Mesenteric fat pad (tissue), 1 donor: Measurements from ENCODE around the gene MCTP1. TPM values are rescaled to one million over a fixed set of nuclear protein-coding genes. Genes with fewer than 3 reads are reported as not detected.

Source experiments
- DNase-seq: peaks from one replicate; pipeline ENCODE4 v3.0.0-alpha.2; 2020; ENCODE audit warnings: low spot score
- long read RNA-seq: library from polyadenylated mRNA; unstranded; transcript quantifications from one replicate; pipeline ENCODE4 v2.0.0, GENCODE V29; 2020
- total RNA-seq: library from RNA; stranded (reverse); fragmentation: NEBNext Ultra II Directional; extraction: Animal tissue kit (Norgen Biotek cat#: 25700); gene quantifications from one replicate; pipeline ENCODE4 v1.2.1, GENCODE V29; 2021
- donor health status: DM: yes; HTN: yes; CAD: no.

Gene MCTP1
- 37.5 TPM for total RNA-seq
- long read RNA-seq, partial matches to known transcripts: 5 of 20 reads
- long read RNA-seq, other reads (novel, unspliced or antisense): 15 of 20 reads

GRCh38 chr5:95284572-95285408 lies at the start of gene MCTP1:
Gene MCTP1, minus strand, starts transcription at chr5:95285094.
- DNase-seq: no peak

- no peak for DNase-seq
These were observed 47.3 kb upstream of the MCTP1 start for GRCh38 chr5:95332158-95332557.

- DNase-seq: no peak
These were observed 46.5 kb upstream of the MCTP1 start for GRCh38 chr5:95331358-95331757.

DNA sequence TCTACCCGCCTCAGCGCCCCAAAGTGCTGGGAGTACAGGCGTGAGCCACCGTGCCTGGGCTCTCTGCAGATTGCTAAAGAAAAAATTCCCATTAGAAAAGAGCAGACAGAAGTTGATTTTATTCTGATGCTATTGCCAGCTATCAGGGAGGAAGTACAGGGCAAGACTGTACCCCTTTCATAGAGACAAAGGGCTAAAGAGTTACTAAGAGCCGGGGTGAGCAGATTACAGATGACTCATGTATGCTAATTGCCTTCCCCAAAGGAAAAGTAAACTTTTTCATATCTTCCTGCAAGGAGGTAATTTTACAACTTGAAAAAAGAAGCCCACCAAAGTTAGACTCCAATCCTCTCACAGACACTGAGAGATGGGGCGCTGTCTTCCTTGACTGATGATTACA lies 42.3 kb upstream of the MCTP1 start:
- no peak for DNase-seq

- no peak for DNase-seq
These were observed 32.8 kb upstream of the MCTP1 start for GRCh38 chr5:95317687-95318086.

- no peak for DNase-seq
These were observed 32.2 kb upstream of the MCTP1 start for GRCh38 chr5:95317085-95317484.

- DNase-seq: no peak
These were observed 19.8 kb upstream of the MCTP1 start for GRCh38 chr5:95304711-95305110.

DNA sequence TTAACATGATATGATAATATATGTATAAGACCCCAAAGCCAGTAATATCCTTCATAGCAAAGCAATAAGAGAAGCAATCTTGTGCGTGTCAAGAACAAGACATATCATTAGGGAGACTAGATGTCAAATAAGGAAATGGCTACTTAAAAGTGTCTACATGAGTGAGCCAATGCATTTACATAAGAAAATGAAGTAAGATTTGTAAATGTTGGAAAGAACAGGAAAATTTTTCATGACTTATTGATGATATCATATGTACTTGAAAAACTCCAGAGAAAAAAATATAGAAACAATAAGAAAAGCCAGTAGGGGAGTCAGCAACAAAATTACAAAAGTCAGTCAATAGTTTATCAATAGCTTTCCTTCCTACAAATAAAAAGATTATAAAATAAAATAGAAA lies 13.8 kb upstream of the MCTP1 start:
- DNase-seq: no peak

DNA sequence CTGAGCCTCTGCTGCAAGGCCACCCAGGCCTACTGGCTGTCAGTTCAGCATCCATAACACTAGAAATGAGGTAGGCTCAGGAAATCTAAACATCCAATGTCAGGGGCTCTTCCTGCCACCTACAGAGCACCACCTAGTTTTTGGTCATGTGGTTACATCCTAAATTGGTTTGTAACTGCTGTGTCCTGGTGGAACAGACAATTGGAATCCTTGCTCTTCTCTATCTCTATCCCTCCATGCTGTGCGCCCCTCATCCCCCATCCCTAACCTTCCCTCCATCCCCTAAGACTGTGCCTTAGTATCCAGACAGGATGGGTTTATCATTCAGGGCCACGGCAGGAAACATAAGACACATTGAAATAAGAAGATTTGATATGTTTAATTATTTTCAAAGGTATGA lies 11.4 kb upstream of the MCTP1 start:
- DNase-seq: no peak

DNA sequence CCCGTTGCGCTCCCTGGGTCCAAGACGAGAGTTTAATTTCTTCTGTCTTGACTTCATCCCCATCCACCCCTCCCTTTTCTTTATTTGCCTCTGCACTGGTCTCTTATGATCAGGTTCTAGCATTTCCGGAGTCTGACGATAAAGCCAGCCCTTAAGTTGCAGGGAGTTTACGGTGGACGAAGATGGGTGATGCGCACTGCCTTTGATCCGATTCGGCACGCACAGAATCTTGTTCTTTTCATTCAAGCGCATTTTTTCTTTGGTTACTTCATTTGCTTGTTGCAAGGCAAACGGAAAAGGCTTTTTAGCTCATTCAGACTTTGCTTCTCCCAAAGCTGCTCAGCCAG lies 488 bp upstream of the MCTP1 start:
- no peak for DNase-seq

DNA sequence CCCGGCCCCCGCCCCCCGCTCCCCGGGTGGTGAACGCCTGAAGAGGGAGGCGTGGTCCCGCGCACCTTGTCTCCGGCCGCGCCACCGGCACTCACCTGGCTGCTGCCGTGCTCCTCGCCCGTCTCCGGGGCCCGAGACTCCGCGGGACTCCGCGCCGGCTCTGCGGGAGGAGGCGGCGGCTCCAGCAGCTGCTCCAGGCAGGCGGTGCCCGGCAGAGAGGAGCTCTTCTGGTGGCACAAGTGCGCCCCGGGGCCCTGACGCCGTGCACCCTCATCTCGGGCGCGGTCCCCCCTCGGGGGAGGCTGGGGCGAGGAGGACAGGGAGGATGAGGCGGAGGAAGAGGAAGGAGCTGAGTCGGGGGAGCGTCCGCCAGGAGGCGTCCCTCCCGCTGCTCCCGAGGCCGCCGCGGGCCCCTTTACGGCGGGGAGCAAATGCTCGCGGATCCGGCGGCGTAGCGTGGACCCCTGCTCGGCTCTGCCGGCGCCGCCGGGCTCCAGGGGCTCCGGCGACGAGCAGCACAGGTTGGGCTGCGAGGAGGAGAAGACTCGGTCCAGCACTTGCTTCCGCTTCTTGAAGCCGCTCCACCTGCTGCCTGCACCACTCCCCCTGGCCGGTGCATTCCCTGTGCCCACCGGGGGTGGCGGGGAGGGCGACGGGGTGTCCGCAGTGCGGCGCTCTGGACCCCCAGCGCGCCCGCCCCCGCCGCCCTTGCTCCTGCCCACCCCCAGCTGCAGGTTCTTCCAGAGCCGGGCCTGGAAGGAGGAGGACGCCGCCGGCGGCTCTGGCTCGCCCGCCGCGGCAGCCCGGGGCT lies 928 bp downstream of the MCTP1 start:
- DNase-seq: no peak

GRCh38 chr5:95283022-95283615 lies 1.8 kb downstream of the MCTP1 start:
- DNase-seq: no peak

GRCh38 chr5:95281226-95281625 lies 3.7 kb downstream of the MCTP1 start:
- DNase-seq: no peak

- DNase-seq: no peak
These were observed 4.3 kb downstream of the MCTP1 start for GRCh38 chr5:95280401-95281095.

DNA sequence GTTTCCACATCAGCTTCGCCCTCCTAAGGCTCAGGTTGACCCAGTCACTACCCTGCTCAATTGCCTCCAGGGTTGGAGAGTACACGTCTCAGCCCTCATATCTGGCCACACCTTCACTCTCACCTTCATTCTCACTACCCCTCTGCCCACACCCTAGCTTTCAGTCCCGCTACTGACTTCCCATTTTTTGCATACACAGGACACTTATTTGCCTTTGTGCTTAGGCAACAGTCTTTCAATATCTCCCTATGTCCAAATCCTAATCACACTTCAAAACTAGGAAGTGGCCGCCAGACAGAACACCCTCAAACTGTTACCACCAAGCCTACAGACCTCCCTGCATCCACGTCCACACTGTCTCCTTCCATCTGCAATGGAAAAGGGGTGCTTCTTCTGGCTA lies 10.9 kb downstream of the MCTP1 start:
- DNase-seq: no peak

DNA sequence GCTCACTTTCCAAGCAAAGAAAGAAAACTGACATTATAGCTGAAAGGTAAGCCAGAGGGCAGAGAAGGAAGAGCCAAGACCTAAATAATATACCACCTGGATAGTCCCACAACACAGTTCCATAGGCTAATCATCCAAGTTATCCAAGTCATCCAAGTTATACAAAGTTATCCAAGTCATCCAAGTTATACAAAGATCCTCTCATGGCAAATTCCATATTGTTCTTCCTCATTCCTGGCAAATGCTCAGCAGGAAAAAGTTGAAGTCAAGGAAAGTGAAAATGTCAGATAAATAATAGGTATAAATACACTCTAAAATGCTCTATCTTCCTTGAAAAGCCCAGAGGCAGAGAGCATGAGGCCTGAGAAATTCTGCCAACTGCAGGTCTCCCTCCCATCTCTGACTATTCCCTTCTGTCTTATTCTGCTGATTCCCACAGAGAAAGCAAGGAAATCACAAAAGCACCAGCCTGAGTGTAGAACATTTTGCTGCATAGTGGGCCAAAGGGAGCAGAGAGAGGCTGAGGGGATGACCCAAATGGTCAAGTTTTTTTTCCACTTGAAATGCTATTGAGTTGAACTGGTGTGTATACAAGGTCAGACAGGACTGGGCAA lies 12.5 kb downstream of the MCTP1 start:
- DNase-seq: no peak

DNA sequence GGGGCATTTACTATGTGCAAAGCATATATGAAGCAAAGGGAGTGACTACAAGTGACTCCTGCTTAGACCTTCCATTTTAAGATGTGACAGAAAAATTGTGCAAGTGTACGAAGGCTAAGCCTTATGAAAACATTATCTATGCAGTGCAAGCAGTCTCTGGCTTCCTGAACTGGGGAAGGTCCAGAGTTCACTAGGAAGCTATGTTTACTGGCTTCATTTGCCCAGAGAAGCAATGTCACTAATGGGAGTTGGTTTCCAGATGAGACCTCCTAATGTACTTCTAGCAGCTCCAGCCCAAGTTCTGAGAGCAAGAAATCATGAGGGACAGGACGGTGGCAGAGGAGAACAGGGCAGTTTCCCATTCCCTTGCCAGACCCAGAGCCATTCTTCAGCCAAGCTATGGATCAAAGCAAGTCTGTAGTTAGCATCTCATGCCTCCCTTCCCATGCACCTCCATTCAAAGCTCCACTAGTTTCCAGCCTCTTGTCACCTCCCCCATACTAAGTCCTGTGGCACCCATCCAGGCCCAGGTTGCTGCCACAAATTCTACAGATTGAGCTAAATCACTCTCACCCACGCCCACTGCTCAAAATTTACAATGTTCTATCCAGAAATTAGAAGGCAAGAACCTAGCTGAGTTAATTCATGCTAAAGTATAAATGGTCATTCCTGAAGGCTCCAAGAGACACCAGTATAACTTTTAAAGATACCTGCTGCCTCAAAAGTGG lies 21.8 kb downstream of the MCTP1 start:
- no peak for DNase-seq

DNA sequence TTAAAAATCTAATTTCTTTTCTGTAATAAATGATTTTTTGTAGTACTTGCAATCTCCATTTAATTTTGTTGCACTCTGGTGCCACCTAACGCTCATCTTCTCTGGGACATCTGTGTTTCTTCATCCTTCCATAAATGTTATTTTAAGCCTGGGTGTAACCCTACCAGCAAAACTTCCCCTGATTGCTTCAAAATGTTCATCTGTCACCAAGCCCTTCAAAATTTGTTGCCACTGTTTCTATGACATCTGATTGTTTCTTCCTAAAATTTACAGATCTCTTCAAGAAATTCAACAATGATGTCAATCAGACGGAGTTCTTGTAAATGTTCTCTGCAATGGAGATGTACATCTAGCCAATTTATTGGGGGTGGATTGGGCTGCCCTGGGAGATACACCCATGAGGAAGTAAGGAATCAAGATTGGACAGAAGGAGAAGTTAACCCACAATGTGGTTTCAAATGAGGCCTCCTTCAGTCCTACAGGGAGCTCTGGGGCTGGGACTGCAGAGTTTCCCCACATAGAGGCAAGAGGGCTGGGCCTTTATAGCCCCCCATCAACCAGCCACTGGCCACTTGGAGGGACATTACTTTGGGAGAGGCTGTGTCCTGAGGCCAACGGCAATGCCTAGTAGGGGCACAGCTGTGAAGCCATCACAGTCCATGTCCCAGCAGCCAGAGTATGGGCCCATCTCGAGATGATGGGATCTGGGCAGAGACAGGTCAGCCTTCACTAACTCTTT lies 23.3 kb downstream of the MCTP1 start:
- DNase-seq: no peak

DNA sequence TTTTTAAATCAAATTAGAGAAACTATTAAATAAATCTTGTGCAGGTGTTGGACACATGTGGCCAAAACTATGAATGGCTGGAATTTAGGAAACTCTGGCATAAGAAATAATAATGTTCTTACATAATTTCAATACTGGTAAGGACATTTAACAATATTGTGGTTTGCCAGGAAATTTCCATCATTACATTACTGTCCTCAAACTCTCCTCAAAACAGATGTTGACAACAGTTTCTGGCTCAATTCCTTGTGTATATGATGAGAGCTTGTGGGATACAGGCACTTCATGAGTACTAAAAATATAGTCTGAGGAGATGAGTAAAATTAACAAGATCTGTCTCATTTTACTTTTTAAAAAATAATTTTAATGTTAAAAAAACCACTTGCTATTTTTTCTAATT lies 27.9 kb downstream of the MCTP1 start:
- DNase-seq: no peak

GRCh38 chr5:95256446-95256845 lies 28.4 kb downstream of the MCTP1 start:
- DNase-seq: no peak
